ENCODE results near the gene OR10V1.

Gene OR10V1

GRCh38 chr11:59668188-59668949 lies 45.3 kb downstream of the OR10V1 start:
- DNase-seq (ENCODE audit: low read depth) = peak; percentile 35

- no peak for DNase-seq (ENCODE audit: low read depth)
Observed at GRCh38 chr11:59667812-59668187, 45.8 kb downstream of the OR10V1 start.

- no peak for DNase-seq (ENCODE audit: low read depth)
Observed at GRCh38 chr11:59666969-59667368, 46.7 kb downstream of the OR10V1 start.

Measured in activated T-helper 1 cell treated with Interleukin-2 at 50 U/mL for 16 hours (primary cell).